GM21619 (cell line): Measurements from ENCODE around the gene GRPEL2.

Experiments
- ATAC-seq: cut with Tn5 transposase; IDR thresholded peaks from one replicate; pipeline ENCODE4 v1.9.1; 2021; ENCODE audit not compliant: unreplicated experiment

GRPEL2 gene

DNA sequence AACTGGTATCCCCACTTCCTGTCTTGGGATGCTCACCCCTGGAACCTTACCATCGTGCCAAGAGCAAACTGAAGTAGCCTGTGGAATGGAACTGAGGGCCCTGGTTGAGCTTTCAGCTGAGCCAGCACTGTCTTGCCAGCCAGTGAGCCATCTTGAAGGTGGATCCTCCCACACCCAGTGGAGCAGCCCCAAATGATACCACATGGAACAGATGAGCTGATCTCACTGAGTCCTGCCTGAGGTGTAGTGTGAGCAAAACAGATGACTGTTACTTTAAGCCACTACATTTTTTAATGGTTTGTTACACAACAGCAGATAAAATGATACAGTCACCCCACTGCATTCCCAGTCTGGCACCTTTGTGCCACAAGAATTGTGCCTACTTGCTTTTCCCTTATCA, 10.4 kb downstream of the GRPEL2 start:
- ATAC-seq: no peak

DNA sequence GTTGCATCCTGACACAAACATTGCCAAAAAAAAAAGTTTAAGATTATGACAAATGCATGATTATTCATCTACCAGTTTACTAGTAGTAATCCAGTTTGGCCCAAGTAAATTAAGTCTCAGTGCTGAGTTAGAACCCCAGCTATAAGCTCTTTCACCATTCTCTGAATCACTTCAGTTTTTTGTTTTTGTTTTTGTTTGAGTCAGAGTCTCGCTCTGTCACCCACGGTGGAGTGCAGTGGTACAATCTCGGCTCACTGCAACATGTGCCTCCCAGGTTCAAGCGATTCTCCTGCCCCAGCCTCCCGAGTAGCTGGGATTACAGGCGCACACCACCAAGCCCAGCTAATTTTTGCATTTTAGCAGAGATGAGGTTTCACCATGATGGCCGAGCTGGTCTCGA, 11.1 kb downstream of the GRPEL2 start:
- no peak for ATAC-seq

DNA sequence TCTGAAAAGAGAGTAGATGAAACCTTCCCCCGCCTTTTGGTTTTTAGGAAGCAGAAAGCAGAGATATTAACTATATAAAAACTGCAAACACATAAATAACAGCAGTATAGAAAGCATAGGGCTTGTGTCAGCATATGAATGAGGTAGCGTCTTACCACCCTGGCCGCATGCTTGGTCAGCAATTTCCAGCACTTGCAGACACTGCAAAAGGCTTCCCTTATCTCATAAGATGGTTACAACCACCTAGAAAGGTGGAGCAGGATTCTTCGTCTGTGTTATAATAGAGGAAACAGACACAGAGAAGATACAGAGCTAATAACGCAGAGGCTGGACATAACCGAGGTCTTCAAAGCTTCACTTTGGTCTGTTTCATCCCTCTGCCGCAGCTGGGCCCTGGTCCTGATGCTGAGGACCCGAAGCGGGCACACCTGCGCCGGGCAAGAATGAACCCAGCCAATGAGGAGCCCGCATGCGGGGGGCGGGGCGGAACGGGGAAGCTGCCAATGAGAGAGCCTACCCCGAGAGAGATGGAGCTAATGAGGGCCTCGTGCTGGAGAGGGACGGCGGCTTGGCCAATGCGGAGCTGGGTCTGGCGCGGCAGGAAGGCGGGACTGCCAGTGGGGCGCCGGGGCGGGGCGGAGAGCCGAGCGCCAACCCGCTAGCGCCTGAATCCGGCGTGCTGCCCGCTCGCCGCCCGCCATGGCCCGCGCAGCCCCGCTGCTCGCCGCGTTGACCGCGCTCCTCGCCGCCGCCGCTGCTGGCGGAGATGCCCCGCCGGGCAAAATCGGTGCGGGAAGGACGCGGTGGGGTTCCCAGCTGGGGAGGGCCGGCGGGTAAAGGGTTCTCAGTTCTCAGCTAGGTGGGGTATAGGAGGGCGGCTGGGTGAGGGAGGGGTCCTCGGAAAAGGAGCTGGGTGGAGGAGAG, 12.3 kb downstream of the GRPEL2 start, which contains the start of gene PCYOX1L:
Gene PCYOX1L, plus strand, starts transcription at position 677 of the 924 bp plus-strand sequence. Its CDS starts 23 bp downstream, at position 700.
- peak; percentile 99 for ATAC-seq

DNA sequence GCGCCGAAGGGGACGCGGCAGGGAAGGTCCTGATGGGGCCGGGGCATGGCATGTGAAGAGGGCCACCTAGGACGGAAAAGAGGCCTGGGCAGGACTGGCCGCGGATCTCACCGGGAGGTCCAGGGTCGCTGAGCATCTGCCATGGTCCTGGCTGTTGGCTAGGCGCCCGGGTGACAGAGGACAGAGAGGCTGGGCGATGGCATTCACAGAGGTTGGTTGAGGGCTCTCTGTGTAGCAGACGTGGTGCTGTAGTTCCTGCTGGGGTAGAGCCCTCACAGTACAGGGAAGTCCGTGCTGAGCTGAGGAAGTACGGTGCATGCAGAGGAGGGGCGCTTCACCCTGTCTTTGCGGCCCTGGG, 13.0 kb downstream of the GRPEL2 start:
- ATAC-seq: peak; percentile 6

DNA sequence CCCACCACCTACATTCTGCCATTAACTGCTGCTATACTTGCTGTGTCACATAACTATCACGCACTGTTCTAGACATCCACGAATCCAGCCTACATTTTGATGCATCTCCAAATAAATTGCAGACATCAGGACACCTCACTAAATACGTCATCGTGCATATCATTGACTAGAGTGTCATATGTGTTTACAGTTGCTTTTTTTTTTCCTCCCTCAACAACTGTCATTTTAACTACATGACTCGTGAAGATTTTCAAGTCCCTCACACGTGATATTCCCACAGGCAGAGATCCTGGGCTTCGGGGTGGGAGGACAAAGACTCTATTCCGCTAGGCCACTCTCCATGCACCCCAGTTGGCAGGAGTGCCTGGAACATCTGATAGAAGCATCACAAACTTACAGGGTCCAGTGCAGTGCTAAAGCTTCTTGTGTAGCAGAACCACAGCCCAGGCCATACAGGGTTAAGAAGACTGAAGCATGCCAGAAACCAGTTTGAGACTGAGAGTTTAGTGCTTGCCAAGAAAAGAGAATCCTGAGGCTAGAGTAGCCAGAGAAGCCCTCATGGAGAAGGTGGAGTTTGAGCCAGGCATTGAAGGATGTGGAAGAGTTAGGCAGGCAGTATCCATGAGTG, 13.7 kb downstream of the GRPEL2 start:
- no peak for ATAC-seq

DNA sequence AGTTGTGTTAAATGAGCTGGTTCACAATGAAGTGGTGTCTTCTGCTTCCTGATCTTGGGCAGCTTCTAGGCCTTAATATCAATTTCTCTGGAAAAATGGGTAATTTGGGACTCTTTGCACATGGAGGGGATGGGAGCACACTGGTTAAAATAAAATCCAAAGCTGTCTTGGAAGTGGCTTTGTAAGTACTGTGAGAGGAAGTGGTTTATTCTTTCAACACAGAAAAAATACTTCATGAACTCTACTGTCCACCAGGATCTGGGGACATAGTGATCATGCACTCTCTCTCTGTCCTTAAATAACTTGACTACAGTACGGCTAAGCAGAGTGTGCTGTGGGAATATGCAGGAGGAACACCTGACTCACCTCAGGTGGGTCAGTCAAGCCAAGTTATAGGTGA, 15.0 kb downstream of the GRPEL2 start:
- no peak for ATAC-seq

DNA sequence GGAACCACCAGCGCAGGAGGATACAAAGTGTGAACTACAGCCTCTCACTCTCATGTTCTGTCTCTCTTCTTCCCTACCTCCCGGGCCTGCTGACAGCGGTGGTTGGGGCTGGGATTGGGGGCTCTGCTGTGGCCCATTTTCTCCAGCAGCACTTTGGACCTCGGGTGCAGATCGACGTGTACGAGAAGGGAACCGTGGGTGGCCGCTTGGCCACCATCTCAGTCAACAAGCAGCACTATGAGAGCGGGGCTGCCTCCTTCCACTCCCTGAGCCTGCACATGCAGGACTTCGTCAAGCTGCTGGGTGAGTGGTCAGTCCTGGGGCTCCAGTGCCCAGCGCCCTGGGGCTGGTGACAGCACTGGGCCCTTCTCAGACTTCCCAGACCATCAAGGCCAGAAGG, 17.2 kb downstream of the GRPEL2 start:
- ATAC-seq: no peak

DNA sequence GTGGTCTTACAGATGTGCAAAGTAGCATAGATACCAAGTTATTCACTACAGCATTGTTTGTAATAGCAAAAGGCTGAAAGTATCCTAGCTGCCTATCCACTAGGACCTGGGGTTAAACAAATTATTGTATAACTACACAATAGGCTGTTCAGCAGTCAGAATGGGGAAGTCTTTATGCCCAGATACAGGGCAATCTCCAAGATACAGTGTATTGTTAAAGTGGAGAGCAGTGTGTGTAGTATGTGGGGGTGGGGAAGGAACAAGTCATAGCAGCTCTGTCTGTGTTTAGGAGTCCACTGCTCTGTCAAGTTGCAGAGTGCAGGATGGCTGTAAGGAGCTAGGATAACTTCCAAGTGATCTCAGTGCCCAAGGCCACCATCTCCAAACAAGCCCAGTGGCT, 18.1 kb downstream of the GRPEL2 start:
- ATAC-seq: no peak

DNA sequence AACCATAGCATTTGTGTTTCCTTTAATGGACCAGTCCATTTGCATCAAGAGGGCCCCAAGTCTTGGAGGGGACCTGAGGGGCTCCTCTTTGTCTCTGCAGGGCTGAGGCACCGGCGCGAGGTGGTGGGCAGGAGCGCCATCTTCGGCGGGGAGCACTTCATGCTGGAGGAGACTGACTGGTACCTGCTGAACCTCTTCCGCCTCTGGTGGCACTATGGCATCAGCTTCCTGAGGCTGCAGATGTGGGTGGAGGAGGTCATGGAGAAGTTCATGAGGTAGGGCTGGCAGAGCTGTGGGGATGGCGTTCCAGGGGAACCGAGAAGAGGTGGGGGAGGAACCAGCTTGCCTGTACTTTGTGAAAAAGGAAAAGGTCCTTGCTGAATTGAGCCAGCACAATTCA, 18.6 kb downstream of the GRPEL2 start:
- no peak for ATAC-seq

DNA sequence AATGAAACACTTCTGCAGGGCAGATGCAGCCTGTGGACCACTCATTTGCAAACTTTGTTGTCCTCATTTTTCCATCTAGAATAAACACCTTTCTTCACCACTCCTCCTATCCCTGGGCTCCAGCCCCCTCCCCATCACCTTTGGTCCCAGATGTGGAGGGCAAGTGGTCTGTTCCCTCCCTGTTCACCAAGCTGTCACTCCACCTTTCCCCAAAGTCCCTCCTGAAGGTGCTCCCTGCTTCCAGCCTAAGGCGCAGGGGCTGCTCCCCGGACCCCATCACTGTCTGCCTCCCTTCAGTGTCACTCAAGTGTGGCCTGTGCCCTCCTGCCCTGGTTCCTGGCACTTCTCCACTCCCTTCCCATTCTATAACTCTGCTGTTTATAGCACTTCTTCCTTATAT, 19.4 kb downstream of the GRPEL2 start:
- ATAC-seq: no peak

DNA sequence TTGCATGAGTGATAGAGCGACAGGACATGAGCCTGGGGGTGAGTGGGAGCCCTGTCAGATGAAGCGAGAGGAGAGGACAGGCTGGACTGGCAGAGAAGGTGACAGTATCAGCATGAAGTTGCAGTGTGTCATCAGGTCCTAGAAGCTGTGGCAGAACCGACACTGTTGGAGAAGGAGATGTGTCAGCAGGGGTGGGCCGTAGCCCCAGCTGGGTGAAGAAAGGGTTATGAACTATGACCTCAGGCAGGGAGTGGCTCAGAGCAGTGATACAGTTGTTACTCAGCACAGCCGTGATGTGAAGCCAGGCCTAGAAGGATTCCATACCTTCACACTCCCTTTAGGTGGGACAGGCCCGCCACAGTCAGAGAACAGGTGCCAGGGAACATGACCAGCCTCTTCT, 20.1 kb downstream of the GRPEL2 start:
- no peak for ATAC-seq

DNA sequence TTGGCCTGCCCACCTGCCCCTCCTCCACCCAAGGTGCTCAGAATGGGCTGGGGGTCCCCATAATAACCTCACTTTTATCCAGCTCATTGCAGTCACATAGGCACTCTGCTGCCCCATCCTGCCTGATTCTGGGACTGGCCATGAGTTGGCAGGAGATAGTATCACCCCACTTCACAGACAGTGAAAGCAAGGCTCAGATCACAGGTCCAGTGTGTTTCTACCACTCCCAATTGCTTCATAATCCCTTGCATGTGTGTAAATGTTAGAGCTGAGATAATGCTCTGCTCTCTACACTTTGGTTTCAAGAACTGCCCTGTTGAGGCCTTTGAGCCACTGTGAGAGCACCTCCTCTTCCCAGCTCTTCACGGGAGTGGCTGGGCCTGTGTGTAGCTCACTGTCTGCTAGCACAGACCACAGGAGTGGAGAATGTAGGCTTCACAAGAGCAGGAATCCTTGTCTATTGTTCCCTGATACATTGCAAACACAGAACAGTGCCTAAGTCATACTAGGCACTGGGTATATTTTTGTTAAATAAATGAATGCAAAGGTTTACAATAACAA, 20.9 kb downstream of the GRPEL2 start:
- no peak for ATAC-seq

DNA sequence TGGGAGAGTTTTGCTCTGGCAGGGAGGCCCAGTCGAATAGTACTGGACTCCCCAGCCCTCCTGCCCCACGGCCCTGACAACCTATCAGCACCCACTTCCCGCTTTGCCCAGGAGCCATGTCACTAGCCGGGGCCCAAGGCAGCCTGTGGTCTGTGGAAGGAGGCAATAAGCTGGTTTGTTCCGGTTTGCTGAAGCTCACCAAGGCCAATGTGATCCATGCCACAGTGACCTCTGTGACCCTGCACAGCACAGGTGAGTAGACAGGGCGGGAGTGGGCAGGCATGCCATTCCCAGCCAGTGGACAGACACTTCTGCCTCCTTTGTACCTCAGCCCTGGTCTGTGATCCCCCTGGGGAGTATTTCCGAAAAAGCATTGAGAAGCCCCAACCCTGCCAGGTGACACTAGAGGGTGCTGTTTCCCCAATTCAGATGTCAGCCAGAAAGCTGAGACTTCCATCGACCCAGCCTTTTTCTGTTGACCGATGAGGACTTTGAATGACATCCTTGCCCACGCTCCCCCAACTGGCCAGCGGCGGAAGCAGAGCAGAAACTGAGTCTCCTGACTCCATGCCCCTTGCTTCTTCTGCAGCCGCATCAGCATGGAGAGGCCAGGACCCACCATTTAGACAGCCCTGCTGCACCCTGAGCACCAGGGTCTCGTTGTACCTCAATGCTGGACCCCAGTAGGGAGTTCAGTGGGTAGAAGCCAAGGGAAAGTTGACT, 22.1 kb downstream of the GRPEL2 start:
- peak; percentile 73 for ATAC-seq

DNA sequence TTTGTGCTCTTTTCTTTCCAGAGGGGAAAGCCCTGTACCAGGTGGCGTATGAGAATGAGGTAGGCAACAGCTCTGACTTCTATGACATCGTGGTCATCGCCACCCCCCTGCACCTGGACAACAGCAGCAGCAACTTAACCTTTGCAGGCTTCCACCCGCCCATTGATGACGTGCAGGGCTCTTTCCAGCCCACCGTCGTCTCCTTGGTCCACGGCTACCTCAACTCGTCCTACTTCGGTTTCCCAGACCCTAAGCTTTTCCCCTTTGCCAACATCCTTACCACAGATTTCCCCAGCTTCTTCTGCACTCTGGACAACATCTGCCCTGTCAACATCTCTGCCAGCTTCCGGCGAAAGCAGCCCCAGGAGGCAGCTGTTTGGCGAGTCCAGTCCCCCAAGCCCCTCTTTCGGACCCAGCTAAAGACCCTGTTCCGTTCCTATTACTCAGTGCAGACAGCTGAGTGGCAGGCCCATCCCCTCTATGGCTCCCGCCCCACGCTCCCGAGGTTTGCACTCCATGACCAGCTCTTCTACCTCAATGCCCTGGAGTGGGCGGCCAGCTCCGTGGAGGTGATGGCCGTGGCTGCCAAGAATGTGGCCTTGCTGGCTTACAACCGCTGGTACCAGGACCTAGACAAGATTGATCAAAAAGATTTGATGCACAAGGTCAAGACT, 22.8 kb downstream of the GRPEL2 start:
- ATAC-seq: no peak

DNA sequence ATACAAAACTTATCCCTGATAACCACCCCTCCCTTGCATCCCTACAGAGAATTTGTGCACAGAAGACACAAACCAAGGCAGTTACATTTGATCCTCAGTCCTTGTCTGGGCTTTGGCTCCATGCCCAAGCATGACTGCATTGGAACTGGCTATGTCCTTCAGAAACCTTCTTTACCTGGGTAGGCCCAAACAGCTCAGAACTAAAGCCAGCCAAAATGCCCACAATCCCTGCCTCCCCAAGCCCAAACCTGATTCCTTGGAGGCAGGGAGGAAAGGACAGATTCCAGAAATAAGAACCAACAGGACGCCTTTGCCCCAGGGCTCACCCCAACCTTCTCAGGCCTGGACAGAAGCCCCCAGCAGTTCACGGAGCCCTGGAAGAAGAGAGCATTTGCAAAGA, 25.6 kb downstream of the GRPEL2 start:
- ATAC-seq: no peak

DNA sequence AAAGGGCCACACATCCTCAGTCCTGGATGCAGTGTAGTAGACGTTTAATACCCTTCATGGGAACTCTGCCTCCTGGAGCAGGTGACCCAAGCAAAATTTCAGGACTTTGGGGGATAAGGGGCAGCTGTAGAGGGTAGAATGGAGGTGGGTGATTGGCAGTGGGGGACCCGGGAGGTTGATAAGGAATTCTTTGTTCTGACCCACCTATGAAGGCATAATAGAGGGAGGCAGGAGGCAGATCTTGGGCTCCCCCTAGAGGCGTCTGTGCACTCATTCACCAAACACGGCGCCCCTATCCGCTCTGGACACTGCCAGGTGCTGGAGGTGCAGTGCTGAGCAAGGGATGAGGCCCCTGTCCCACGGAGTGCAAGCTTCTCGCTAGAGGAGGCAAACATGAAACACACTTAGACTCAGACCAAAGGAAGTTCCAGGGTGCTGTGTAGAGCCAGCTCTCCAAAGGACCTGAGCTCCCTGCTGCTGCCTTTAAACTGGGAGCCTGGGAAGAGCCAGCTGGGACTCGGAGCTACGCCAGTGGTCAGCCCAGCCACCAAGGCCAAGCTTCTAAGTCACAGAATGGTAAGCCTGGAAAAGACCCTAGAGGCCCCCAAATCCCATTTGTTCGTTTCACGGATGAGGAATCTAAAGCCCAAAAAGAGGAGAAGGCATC, 26.1 kb downstream of the GRPEL2 start:
- peak; percentile 83 for ATAC-seq

DNA sequence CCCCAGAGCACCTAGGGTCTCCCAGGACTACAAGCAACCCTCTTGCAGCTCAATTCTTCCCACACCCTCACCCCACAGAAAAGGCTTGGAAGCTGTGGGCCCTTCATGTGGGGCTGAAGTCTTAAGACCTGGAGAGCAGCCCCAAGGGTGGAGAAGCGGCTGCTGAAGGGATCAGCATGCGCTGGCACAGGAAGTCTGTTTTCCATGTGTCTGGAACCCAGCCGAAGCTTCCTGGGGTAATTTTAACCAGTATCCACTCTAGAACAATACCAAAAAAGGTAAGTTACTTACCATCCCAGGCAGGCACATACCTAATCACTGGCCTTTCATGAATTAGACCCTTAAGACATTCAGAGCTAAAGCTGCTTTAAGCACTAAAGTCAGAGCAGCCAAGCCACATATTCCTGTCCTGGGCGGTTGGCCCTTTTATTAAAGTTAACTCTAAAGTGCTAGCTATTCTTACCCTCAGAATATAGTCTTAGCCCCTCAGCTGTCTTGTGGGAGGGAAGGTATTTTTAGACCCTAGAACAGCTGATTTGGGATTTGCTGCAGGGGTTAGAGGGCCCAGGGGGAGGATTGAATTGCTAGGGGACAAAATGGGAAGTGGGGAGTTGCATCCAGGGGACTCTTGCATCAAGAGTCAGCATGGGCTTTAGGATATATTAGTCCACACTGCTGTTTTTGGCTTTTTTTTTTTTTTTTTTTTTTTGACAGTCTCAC, 26.9 kb downstream of the GRPEL2 start:
- ATAC-seq: no peak

DNA sequence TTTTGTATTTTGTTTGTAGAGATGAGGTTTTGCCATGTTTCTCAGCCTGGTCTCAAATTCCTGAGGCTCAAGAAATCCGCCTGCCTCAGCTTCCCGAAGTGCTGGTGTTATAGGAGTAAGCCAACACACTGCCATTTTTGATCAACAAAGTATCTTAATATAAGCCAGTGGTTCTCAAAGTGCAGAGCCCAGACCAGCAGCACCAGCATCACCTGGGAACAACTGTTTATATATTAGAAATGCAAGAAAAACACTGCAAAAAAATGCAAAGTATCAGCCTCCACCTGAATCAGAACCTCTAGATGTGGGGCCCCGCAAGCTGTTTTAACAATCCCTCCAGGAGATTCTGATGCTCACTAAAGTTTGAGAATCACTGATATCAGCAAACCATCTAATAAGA, 27.6 kb downstream of the GRPEL2 start:
- ATAC-seq: no peak

DNA sequence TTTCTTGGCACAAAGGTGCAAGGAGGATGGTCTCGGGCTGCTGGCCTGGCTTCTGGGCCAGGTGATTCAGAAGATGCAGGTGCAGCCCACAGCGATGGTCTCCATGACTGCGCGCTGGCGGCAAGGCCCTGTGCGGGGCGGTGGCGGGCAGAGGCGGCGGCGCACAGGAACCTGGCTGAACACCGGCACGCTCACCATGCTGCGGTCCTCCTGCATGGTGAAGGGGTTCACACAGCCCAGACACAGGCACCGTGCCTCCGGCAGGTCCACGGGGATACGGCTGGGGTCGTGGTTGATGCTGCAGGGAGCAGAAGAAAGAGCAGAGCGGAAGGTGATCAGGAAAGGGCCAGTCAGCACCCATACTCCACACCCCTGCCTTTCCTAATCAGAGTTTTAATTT, 29.0 kb downstream of the GRPEL2 start:
- ATAC-seq: no peak

DNA sequence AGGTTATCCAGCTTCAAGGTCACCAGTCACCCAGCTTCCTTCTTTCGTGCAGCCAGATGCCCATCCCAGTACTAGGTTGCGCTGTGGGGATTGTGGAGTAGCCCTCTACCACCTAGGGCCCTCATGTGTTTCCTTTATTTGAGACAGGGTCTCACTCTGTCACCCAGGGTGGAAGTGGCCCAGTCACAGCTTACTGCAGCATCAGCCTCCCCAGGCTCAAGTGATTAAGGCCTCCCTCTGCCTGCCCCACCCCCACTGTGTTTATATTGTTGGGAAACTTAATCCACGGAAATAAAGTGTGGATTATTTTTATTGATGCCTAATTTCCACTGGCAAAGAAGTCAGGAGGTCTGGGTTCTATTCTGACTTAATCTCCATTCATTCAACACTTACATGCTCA, 29.5 kb downstream of the GRPEL2 start:
- ATAC-seq: no peak
